GM23338 (cell line): ENCODE measurements around the gene MRPS27. TPM values are rescaled to one million over a fixed set of nuclear protein-coding genes. Genes with fewer than 3 reads are reported as not detected.

Source experiments
- ATAC-seq: fragments of 200-7000 bp; cut with Tn5 transposase; 3 replicates; pipeline ENCODE4 v1.9.1; 2020
- DNase-seq: peaks from one replicate; pipeline ENCODE4 v3.0.0-alpha.2; 2015; ENCODE audit warnings: low spot score
- H2AFZ ChIP-seq: fragments of 200-600 bp; sonication (generic); 2 replicates; pipeline ENCODE4 v1.8.0; 2016; ENCODE audit warnings: antibody characterized with exemption, mild to moderate bottlenecking, moderate library complexity
- H3F3A ChIP-seq: fragments of 200-600 bp; sonication (generic); replicated peaks from 2 replicates; pipeline ENCODE4 v1.8.0; 2017; ENCODE audit warnings: antibody characterized with exemption, mixed run types, low read depth
- H3K27ac ChIP-seq: fragments of 200-600 bp; sonication (generic); 2 replicates; pipeline ENCODE4 v1.6.1; 2016; ENCODE audit warnings: low read depth
- H3K27me3 ChIP-seq: fragments of 200-600 bp; sonication (generic); 2 replicates; pipeline ENCODE4 v1.8.0; 2016; ENCODE audit warnings: mild to moderate bottlenecking, mixed run types, moderate library complexity; ENCODE audit not compliant: insufficient read depth
- H3K36me3 ChIP-seq: fragments of 200-600 bp; sonication (generic); 2 replicates; pipeline ENCODE4 v1.8.0; 2016; ENCODE audit warnings: mild to moderate bottlenecking; ENCODE audit not compliant: insufficient read depth
- H3K4me1 ChIP-seq: fragments of 200-600 bp; sonication (generic); 2 replicates; pipeline ENCODE4 v1.8.0; 2016; ENCODE audit warnings: mild to moderate bottlenecking, moderate library complexity; ENCODE audit not compliant: insufficient read depth
- H3K4me2 ChIP-seq: fragments of 200-600 bp; sonication (generic); 2 replicates; pipeline ENCODE4 v1.7.1; 2017; ENCODE audit warnings: mixed run types
- H3K4me3 ChIP-seq: fragments of 200-600 bp; sonication (generic); 2 replicates; pipeline ENCODE4 v1.6.1; 2016; ENCODE audit warnings: mixed run types
- H3K79me2 ChIP-seq: fragments of 200-600 bp; sonication (generic); replicated peaks from 2 replicates; pipeline ENCODE4 v1.8.0; 2017; ENCODE audit warnings: mild to moderate bottlenecking; ENCODE audit not compliant: insufficient read depth
- H3K9me2 ChIP-seq: fragments of 200-600 bp; sonication (generic); 2 replicates; pipeline ENCODE4 v1.8.0; 2017; ENCODE audit not compliant: insufficient read depth
- H4K20me1 ChIP-seq: fragments of 200-600 bp; sonication (generic); replicated peaks from 2 replicates; pipeline ENCODE4 v1.8.0; 2017; ENCODE audit warnings: mild to moderate bottlenecking; ENCODE audit not compliant: insufficient read depth
- H3K27ac Mint-ChIP-seq: 2 replicates; pipeline ENCODE4 v1.8.0; 2020; ENCODE audit warnings: inconsistent platforms, mild to moderate bottlenecking, moderate library complexity, mixed read lengths
- H3K27me3 Mint-ChIP-seq: 3 replicates; pipeline ENCODE4 v1.8.0; 2022; ENCODE audit warnings: low read depth, mild to moderate bottlenecking, moderate library complexity, mixed read lengths, inconsistent platforms; ENCODE audit not compliant: insufficient read depth, poor library complexity
- H3K36me3 Mint-ChIP-seq: 3 replicates; pipeline ENCODE4 v1.8.0; 2021; ENCODE audit warnings: low read depth, mild to moderate bottlenecking, inconsistent platforms, moderate library complexity, mixed read lengths
- H3K4me1 Mint-ChIP-seq: 3 replicates; pipeline ENCODE4 v1.8.0; 2020; ENCODE audit warnings: mild to moderate bottlenecking, inconsistent platforms, mixed read lengths
- H3K4me3 Mint-ChIP-seq: 3 replicates; pipeline ENCODE4 v1.8.0; 2021; ENCODE audit warnings: moderate library complexity, mild to moderate bottlenecking, inconsistent platforms, mixed read lengths
- H3K9me3 Mint-ChIP-seq: 3 replicates; pipeline ENCODE4 v1.8.0; 2020; ENCODE audit warnings: moderate library complexity, mild to moderate bottlenecking, inconsistent platforms, mixed read lengths
- EZH2 ChIP-seq: fragments of 200-600 bp; sonication (generic); IDR thresholded peaks from one replicate; pipeline ENCODE4 v1.8.0; 2017; ENCODE audit warnings: antibody characterized with exemption, mild to moderate bottlenecking, low read depth; ENCODE audit not compliant: unreplicated experiment
- NANOG ChIP-seq: IDR thresholded peaks from 2 replicates; pipeline ENCODE4 v1.6.1; 2016; ENCODE audit warnings: antibody characterized with exemption, borderline replicate concordance
- STAT1 ChIP-seq: IDR thresholded peaks from one replicate; pipeline ENCODE4 v1.6.1; 2016; ENCODE audit warnings: antibody characterized with exemption; ENCODE audit not compliant: unreplicated experiment
- ZNF331 ChIP-seq: fragments of 250-450 bp; sonication (Bioruptor Pico); IDR thresholded peaks from 2 replicates; pipeline ENCODE4 v1.5.0; 2020; ENCODE audit warnings: low read depth, mild to moderate bottlenecking, moderate library complexity
- polyA plus RNA-seq: library from polyadenylated mRNA; unstranded; fragments of >200 nt; fragmentation: Nextera tagmentation; extraction: Ambion mirVana; gene quantifications from 2 replicates; pipeline ENCODE4 v1.2.1, GENCODE V29; 2016
- total RNA-seq: library from RNA; depleted of rRNA; stranded (reverse); fragments of >200 nt; shearing (Covaris generic); gene quantifications from 2 replicates; pipeline ENCODE4 v1.2.3, GENCODE V29; 2014
- TF ChIP-seq, protein P1 (sequence below): fragments of 250-450 bp; sonication (Bioruptor Pico); IDR thresholded peaks from 2 replicates; pipeline ENCODE4 v1.5.0; 2020; ENCODE audit warnings: mild to moderate bottlenecking, moderate library complexity

MRPS27 gene
- total and polyA plus RNA-seq, 2 experiments from 2014 or later: 53.2 to 141 TPM

DNA sequence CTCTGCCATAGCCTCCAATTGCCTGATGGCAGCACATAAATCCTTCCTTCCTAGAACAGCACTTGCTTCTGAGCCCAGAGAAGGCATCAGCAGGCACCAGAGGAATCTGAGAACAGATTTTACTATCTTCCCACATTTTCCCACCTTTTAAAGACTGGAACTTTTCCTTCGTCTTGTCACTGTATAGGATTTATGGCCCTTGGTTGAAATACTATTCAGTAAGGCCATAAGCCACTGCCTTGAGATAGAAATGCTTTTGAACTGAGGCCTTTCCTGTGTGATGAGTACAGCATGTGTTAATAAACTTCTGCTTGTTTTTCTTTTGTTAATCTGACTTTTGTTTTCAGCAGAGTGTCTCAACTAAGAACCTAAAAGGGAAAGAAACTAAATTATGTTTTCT is 84.3 kb downstream of the MRPS27 start (continued):
- no peak for TF ChIP-seq STAT1
- TF ChIP-seq, protein P1, sequence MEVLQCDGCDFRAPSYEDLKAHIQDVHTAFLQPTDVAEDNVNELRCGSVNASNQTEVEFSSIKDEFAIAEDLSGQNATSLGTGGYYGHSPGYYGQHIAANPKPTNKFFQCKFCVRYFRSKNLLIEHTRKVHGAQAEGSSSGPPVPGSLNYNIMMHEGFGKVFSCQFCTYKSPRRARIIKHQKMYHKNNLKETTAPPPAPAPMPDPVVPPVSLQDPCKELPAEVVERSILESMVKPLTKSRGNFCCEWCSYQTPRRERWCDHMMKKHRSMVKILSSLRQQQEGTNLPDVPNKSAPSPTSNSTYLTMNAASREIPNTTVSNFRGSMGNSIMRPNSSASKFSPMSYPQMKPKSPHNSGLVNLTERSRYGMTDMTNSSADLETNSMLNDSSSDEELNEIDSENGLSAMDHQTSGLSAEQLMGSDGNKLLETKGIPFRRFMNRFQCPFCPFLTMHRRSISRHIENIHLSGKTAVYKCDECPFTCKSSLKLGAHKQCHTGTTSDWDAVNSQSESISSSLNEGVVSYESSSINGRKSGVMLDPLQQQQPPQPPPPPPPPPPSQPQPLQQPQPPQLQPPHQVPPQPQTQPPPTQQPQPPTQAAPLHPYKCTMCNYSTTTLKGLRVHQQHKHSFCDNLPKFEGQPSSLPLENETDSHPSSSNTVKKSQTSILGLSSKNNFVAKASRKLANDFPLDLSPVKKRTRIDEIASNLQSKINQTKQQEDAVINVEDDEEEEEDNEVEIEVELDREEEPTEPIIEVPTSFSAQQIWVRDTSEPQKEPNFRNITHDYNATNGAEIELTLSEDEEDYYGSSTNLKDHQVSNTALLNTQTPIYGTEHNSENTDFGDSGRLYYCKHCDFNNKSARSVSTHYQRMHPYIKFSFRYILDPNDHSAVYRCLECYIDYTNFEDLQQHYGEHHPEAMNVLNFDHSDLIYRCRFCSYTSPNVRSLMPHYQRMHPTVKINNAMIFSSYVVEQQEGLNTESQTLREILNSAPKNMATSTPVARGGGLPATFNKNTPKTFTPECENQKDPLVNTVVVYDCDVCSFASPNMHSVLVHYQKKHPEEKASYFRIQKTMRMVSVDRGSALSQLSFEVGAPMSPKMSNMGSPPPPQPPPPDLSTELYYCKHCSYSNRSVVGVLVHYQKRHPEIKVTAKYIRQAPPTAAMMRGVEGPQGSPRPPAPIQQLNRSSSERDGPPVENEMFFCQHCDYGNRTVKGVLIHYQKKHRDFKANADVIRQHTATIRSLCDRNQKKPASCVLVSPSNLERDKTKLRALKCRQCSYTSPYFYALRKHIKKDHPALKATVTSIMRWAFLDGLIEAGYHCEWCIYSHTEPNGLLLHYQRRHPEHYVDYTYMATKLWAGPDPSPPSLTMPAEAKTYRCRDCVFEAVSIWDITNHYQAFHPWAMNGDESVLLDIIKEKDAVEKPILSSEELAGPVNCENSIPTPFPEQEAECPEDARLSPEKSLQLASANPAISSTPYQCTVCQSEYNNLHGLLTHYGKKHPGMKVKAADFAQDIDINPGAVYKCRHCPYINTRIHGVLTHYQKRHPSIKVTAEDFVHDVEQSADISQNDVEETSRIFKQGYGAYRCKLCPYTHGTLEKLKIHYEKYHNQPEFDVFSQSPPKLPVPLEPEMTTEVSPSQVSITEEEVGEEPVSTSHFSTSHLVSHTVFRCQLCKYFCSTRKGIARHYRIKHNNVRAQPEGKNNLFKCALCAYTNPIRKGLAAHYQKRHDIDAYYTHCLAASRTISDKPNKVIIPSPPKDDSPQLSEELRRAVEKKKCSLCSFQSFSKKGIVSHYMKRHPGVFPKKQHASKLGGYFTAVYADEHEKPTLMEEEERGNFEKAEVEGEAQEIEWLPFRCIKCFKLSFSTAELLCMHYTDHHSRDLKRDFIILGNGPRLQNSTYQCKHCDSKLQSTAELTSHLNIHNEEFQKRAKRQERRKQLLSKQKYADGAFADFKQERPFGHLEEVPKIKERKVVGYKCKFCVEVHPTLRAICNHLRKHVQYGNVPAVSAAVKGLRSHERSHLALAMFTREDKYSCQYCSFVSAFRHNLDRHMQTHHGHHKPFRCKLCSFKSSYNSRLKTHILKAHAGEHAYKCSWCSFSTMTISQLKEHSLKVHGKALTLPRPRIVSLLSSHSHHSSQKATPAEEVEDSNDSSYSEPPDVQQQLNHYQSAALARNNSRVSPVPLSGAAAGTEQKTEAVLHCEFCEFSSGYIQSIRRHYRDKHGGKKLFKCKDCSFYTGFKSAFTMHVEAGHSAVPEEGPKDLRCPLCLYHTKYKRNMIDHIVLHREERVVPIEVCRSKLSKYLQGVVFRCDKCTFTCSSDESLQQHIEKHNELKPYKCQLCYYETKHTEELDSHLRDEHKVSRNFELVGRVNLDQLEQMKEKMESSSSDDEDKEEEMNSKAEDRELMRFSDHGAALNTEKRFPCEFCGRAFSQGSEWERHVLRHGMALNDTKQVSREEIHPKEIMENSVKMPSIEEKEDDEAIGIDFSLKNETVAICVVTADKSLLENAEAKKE (CRISPR knock-in tag): no peak
- no peak for TF ChIP-seq EZH2

DNA sequence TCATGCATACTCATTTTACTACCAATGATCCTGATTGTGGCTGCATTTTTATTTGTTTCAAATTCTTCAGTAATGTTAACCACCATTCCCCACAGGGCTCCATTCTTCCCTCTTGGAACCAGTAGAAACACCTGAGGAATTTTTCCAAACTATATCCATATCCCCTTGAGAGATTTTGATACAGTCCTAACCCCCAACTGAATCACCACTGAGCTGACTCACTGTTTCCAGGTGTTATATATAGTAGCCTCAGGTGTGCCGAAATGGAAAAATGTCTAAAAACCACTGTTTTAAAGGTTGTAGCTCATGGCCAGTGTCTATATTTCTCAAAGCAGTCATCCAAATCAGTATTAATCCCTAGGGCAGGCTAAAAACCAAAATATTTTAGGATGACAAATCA is 85.2 kb downstream of the MRPS27 start:
- Histone ChIP-seq H3K27me3 (no peaks in the 10 kb centered on the region), H3K4me1 (peaks cover 47% of the 10 kb centered on the region), H3K4me3 (no peak overlapping the region), H3K9me2 (no peaks in the 10 kb centered on the region), H3K4me2 (peak overlapping the region; percentile 10), H3F3A (no peaks in the 10 kb centered on the region), H3K36me3 (peaks cover 7% of the 10 kb centered on the region; the same call in 1 of the 2 replicates), H4K20me1 (no peaks in the 10 kb centered on the region), H3K27ac (peak overlapping the region; percentile 75; the same call in 1 of the 2 replicates), H3K79me2 (no peaks in the 10 kb centered on the region), H2AFZ (no peak overlapping the region)
- peaks cover 3% of the 10 kb centered on the region for H3K27me3 Mint-ChIP-seq
- ATAC-seq (no peak), DNase-seq (no peak)
- peaks cover 27% of the 10 kb centered on the region; the same call in 2 of the 3 replicates for H3K36me3 Mint-ChIP-seq
- peaks cover 61% of the 10 kb centered on the region for H3K4me1 Mint-ChIP-seq
- H3K9me3 Mint-ChIP-seq: no peaks in the 10 kb centered on the region
- TF ChIP-seq NANOG (no peak), ZNF331 (CRISPR knock-in tag) (no peak)
- peak overlapping the region; percentile 96 for H3K27ac Mint-ChIP-seq
- H3K4me3 Mint-ChIP-seq: no peak overlapping the region; the same call in 2 of the 3 replicates
